K562 (cell line): ENCODE measurements around the gene GRIPAP1. TPM values are rescaled to one million over a fixed set of nuclear protein-coding genes. Genes with fewer than 3 reads are reported as not detected.

ENCODE experiments used
- CEBPZ ChIP-seq: fragments of 150-350 bp; IDR thresholded peaks from 2 replicates; pipeline ENCODE4 v1.6.1; 2014; ENCODE audit warnings: low read depth, mild to moderate bottlenecking, low read length, borderline replicate concordance
- DDX20 ChIP-seq: fragments of 450-650 bp; IDR thresholded peaks from 2 replicates; pipeline ENCODE4 v1.6.1; 2016; ENCODE audit warnings: missing genetic modification characterization, low read depth, mild to moderate bottlenecking, missing compliant biosample characterization, moderate library complexity
- DMBX1 ChIP-seq: fragments of 250-450 bp; sonication (Bioruptor Pico); IDR thresholded peaks from 2 replicates; pipeline ENCODE4 v1.8.0; 2022; ENCODE audit warnings: inconsistent platforms, mild to moderate bottlenecking, moderate library complexity, borderline replicate concordance
- GTF3C2 ChIP-seq: IDR thresholded peaks from 3 replicates; pipeline ENCODE4 v1.6.1; 2011; ENCODE audit warnings: borderline replicate concordance, mild to moderate bottlenecking, moderate library complexity; ENCODE audit not compliant: insufficient read length; ENCODE audit errors: extremely low read depth
- HSF4 ChIP-seq: fragments of 250-450 bp; sonication (Bioruptor Pico); IDR thresholded peaks from 2 replicates; pipeline ENCODE4 v2.1.2; 2022; ENCODE audit warnings: mild to moderate bottlenecking, moderate library complexity, borderline replicate concordance
- PHF21A ChIP-seq: fragments of 450-650 bp; IDR thresholded peaks from 2 replicates; pipeline ENCODE4 v1.6.1; 2017; ENCODE audit warnings: low read depth, borderline replicate concordance
- PTBP1 ChIP-seq: fragments of 200-400 bp; formaldehyde crosslinking; IDR thresholded peaks from 2 replicates; pipeline ENCODE4 v1.6.1; 2017; ENCODE audit warnings: low read depth, low read length
- THAP7 ChIP-seq: fragments of 250-450 bp; sonication (Bioruptor Pico); IDR thresholded peaks from 2 replicates; pipeline ENCODE4 v1.5.0; 2021
- ZBTB11 ChIP-seq, 3 experiments: fragments of 200-800 bp in 1 of 3; fragments of 250-450 bp in 1 of 3; fragments of 450-650 bp in 1 of 3; sonication (Bioruptor Pico) in 1 of 3; sonication (Bioruptor generic) in 1 of 3; formaldehyde crosslinking in 1 of 3; IDR thresholded peaks; 2 replicates each; pipeline versions ENCODE4 v1.6.1 to v1.8.0; 2016 to 2022; ENCODE audit warnings: mild to moderate bottlenecking in 2 of 3, missing genetic modification characterization in 2 of 3, missing compliant biosample characterization in 1 of 3, moderate library complexity in 1 of 3
- ZKSCAN1 ChIP-seq: fragments of 150-350 bp; IDR thresholded peaks from 2 replicates; pipeline ENCODE4 v1.6.1; 2016; ENCODE audit warnings: low read depth, low read length
- ZNF212 ChIP-seq: fragments of 450-650 bp; formaldehyde crosslinking; IDR thresholded peaks from 2 replicates; pipeline ENCODE4 v1.4.0; 2020; ENCODE audit warnings: mild to moderate bottlenecking
- polyA plus RNA-seq, 8 experiments: library from polyadenylated mRNA; depleted of rRNA in 4 of 8; stranded (reverse) in 5 of 8; unstranded in 3 of 8; fragments of >200 nt; fragmentation: Nextera tagmentation in 2 of 8; fragmentation: Illumina TruSeq in 1 of 8; extraction: Ambion mirVana in 2 of 8; extraction: Trizol in 1 of 8; gene quantifications; 2 replicates each; pipeline versions ENCODE4 v1.2.1 to v1.2.3, GENCODE V29; 2011 to 2014; ENCODE audit warnings: inconsistent platforms in 1 of 8, missing spikeins in 1 of 8
- total RNA-seq, 7 experiments: library from RNA; depleted of rRNA in 6 of 7; stranded (reverse); fragments of >200 nt in 6 of 7; fragmentation: Illumina TruSeq in 2 of 7; extraction: Trizol in 2 of 7; gene quantifications; 2 replicates each; pipeline versions ENCODE4 v1.2.1 to v1.2.3, GENCODE V29; 2011 to 2021; ENCODE audit warnings: low replicate concordance in 1 of 7

GRIPAP1 gene
- total and polyA plus RNA-seq, 9 of the 15 experiments (the other 6 are each of a cell fraction or from before 2014, with no cell fraction given), result 4.1 to 41.6 (median 24.0) TPM

GRCh38 chrX:48957827-48958634 is 44.0 kb downstream of the GRIPAP1 start (continued):
- TF ChIP-seq PHF21A (no peak), ZKSCAN1 (no peak), HSF4 (CRISPR knock-in tag) (no peak), THAP7 (no peak), GTF3C2 (no peak), DMBX1 (CRISPR knock-in tag) (no peak), DDX20 (no peak), ZBTB11 (CRISPR knock-in tag; IDR thresholded peaks at IDR 0.05) (peak in 1 of 3 experiments; percentile 88; a peak in 2 of 6 replicates), PTBP1 (no peak), ZNF212 (no peak), CEBPZ (peak; percentile 64; the same call in 1 of the 2 replicates)
